Mesenchymal stem cell (in vitro differentiated cells and primary cell): Measurements from ENCODE around the gene POLR2J2. TPM values are rescaled to one million over a fixed set of nuclear protein-coding genes. Genes with fewer than 3 reads are reported as not detected.
"Not testable (repeated sequence)": the region's sequence is repeated elsewhere in the genome, so short reads cannot be mapped to it uniquely, and the experiment has no call there.

Experiments used
- DNase-seq: peaks from one replicate; pipeline ENCODE4 v3.0.0-alpha.2; 2013
- H2AFZ ChIP-seq: one replicate; pipeline ENCODE4 v1.6.1; 2013; ENCODE audit warnings: low read depth, mild to moderate bottlenecking, control low read depth, inconsistent platforms, low read length, moderate library complexity
- H2AK5ac ChIP-seq: 2 replicates; pipeline ENCODE4 v1.6.1; 2013; ENCODE audit warnings: low read length, moderate library complexity, mild to moderate bottlenecking, inconsistent platforms; ENCODE audit not compliant: severe bottlenecking
- H2BK120ac ChIP-seq: one replicate; pipeline ENCODE4 v1.6.1; 2013; ENCODE audit warnings: low read depth, mild to moderate bottlenecking, inconsistent platforms, low read length, moderate library complexity
- H2BK12ac ChIP-seq, 2 experiments: one replicate each; pipeline ENCODE4 v1.6.1; 2013; ENCODE audit warnings: inconsistent platforms in 2 of 2, low read length in 2 of 2, mild to moderate bottlenecking in 2 of 2, moderate library complexity in 2 of 2, control low read depth in 1 of 2
- H2BK15ac ChIP-seq: one replicate; pipeline ENCODE4 v1.6.1; 2013; ENCODE audit warnings: mild to moderate bottlenecking, low read depth, inconsistent platforms; ENCODE audit not compliant: poor library complexity, severe bottlenecking
- H2BK5ac ChIP-seq: 2 replicates; pipeline ENCODE4 v1.6.1; 2013; ENCODE audit warnings: low read depth, mild to moderate bottlenecking, low read length, control low read depth, inconsistent platforms; ENCODE audit not compliant: poor library complexity, severe bottlenecking
- H3K14ac ChIP-seq, 2 experiments: one replicate each; pipeline ENCODE4 v1.6.1; 2013; ENCODE audit warnings: inconsistent platforms in 2 of 2, low read length in 2 of 2, control low read depth in 1 of 2, mild to moderate bottlenecking in 1 of 2, moderate library complexity in 1 of 2
- H3K18ac ChIP-seq, 2 experiments: one replicate each; pipeline ENCODE4 v1.6.1; 2013; ENCODE audit warnings: inconsistent platforms in 2 of 2, low read length in 2 of 2, control low read depth in 1 of 2, low read depth in 1 of 2, mild to moderate bottlenecking in 1 of 2
- H3K23ac ChIP-seq, 2 experiments: one replicate each; pipeline ENCODE4 v1.6.1; 2013; ENCODE audit warnings: inconsistent platforms in 2 of 2, low read length in 2 of 2, mild to moderate bottlenecking in 2 of 2, moderate library complexity in 2 of 2, control low read depth in 1 of 2
- H3K27ac ChIP-seq: 2 replicates; pipeline ENCODE4 v1.5.1; 2013; ENCODE audit warnings: mild to moderate bottlenecking, moderate library complexity, low read length, control low read depth, inconsistent platforms; ENCODE audit not compliant: poor library complexity, severe bottlenecking
- H3K27me3 ChIP-seq, 2 experiments: 2 replicates each; pipeline versions ENCODE4 v1.6.1 to v1.7.0; 2013; ENCODE audit warnings: low read length in 2 of 2, mild to moderate bottlenecking in 2 of 2, moderate library complexity in 2 of 2, control low read depth in 1 of 2, inconsistent platforms in 1 of 2; ENCODE audit not compliant: control insufficient read depth in 1 of 2, insufficient read depth in 1 of 2
- H3K36me3 ChIP-seq, 2 experiments: 2 replicates each; pipeline versions ENCODE4 v1.6.1 to v1.7.0; 2013; ENCODE audit warnings: low read length in 2 of 2, control low read depth in 1 of 2, inconsistent platforms in 1 of 2, low read depth in 1 of 2, mild to moderate bottlenecking in 1 of 2; ENCODE audit not compliant: insufficient read depth in 2 of 2, control insufficient read depth in 1 of 2
- H3K4ac ChIP-seq, 2 experiments: one replicate each; pipeline ENCODE4 v1.6.1; 2013; ENCODE audit warnings: inconsistent platforms in 2 of 2, low read length in 2 of 2, mild to moderate bottlenecking in 2 of 2, moderate library complexity in 2 of 2, control low read depth in 1 of 2, low read depth in 1 of 2
- H3K4me1 ChIP-seq: 2 replicates; pipeline ENCODE4 v1.6.1; 2013; ENCODE audit warnings: low read depth, low read length, control low read depth; ENCODE audit not compliant: control insufficient read depth, insufficient read depth
- H3K4me2 ChIP-seq: 2 replicates; pipeline ENCODE4 v1.6.1; 2013; ENCODE audit warnings: low read length, mild to moderate bottlenecking, inconsistent platforms; ENCODE audit not compliant: poor library complexity, severe bottlenecking
- H3K4me3 ChIP-seq, 2 experiments: 2 replicates each; pipeline versions ENCODE4 v1.5.1 to v1.7.0; 2013; ENCODE audit warnings: low read length in 2 of 2, mild to moderate bottlenecking in 2 of 2, control low read depth in 1 of 2, low read depth in 1 of 2; ENCODE audit not compliant: insufficient read depth in 1 of 2
- H3K79me1 ChIP-seq: replicated peaks from 2 replicates; pipeline ENCODE4 v1.6.1; 2013; ENCODE audit warnings: mild to moderate bottlenecking, control low read depth, low read length, inconsistent platforms; ENCODE audit not compliant: poor library complexity, severe bottlenecking
- H3K9ac ChIP-seq: 2 replicates; pipeline ENCODE4 v1.7.0; 2013; ENCODE audit warnings: mild to moderate bottlenecking, low read length, moderate library complexity
- H3K9me3 ChIP-seq: 2 replicates; pipeline ENCODE4 v1.7.0; 2013; ENCODE audit warnings: mild to moderate bottlenecking, low read length; ENCODE audit not compliant: control insufficient read depth
- H4K8ac ChIP-seq: one replicate; pipeline ENCODE4 v1.6.1; 2013; ENCODE audit warnings: inconsistent platforms, mild to moderate bottlenecking, low read length, moderate library complexity
- H4K91ac ChIP-seq: one replicate; pipeline ENCODE4 v1.6.1; 2013; ENCODE audit warnings: mild to moderate bottlenecking, low read length, inconsistent platforms
- whole genome bisulfite sequencing: methylation state at CpG from one replicate; pipeline ENCODE4 v1.1.7; 2013; ENCODE audit warnings: mixed read lengths; 5-methylcytosine and 5-hydroxymethylcytosine counted together
- small RNA-seq: library from polyadenylated mRNA; stranded (forward); fragments of <200 nt; extraction: miRNeasy Mini kit (QIAGEN cat#:217004); gene quantifications from one replicate; pipeline ENCODE3, GENCODE V24; 2013; ENCODE audit warnings: low read depth

POLR2J2 gene

GRCh38 chr7:102618122-102618521, 53.3 kb downstream of the POLR2J2 start:
- not testable (repeated sequence) for H3K18ac ChIP-seq, H2BK12ac ChIP-seq, DNase-seq, H4K8ac ChIP-seq, H3K36me3 ChIP-seq, H2AK5ac ChIP-seq, H2BK15ac ChIP-seq, H3K4me1 ChIP-seq, H3K79me1 ChIP-seq, H3K9ac ChIP-seq, H3K14ac ChIP-seq, H2BK120ac ChIP-seq, H3K9me3 ChIP-seq, H3K23ac ChIP-seq, H2AFZ ChIP-seq, H3K27me3 ChIP-seq, H3K4ac ChIP-seq, H3K4me2 ChIP-seq, H4K91ac ChIP-seq, H3K4me3 ChIP-seq, H2BK5ac ChIP-seq, H3K27ac ChIP-seq
- WGBS, result no CpG with 5 or more reads among the region's 8 CpGs

- not testable (repeated sequence) for H3K14ac ChIP-seq, H3K79me1 ChIP-seq, H2BK120ac ChIP-seq, H3K4me1 ChIP-seq, H2AFZ ChIP-seq, H2AK5ac ChIP-seq, H3K4ac ChIP-seq, H2BK12ac ChIP-seq, H3K27ac ChIP-seq, H3K9ac ChIP-seq, H3K9me3 ChIP-seq, H2BK5ac ChIP-seq, H4K8ac ChIP-seq, H2BK15ac ChIP-seq, H3K27me3 ChIP-seq, H3K23ac ChIP-seq, H3K36me3 ChIP-seq, H4K91ac ChIP-seq
- DNase-seq, result peak; percentile 1
- no CpG with 5 or more reads among the region's 62 CpGs for WGBS
- peak within 1 kb of the TSS in 1 of 2 experiments; percentile 48 for H3K4me3 ChIP-seq
- peak within 1 kb of the TSS; percentile 36 for H3K4me2 ChIP-seq
- H3K18ac ChIP-seq, result peak within 1 kb of the TSS in 1 of 2 experiments; percentile 73
These were observed 54.8 kb downstream of the POLR2J2 start, which contains the start of gene RASA4 for GRCh38 chr7:102616507-102617125. Gene RASA4 (minus strand): TSS chr7:102616756. CDS start chr7:102616689, 67 bp downstream.

Small RNA genes within 50 kb of the gene (small RNA-seq; reads per million reads assigned to genes)
- gene AC105052.3 (not detected), gene UPK3BL1 (not detected)
